ENCODE results near the gene TCTN1. TPM values are rescaled to one million over a fixed set of nuclear protein-coding genes. Genes with fewer than 3 reads are reported as not detected.
A peak's percentile ranks its signal among the peaks of the same experiment; 100 is the strongest.

The TCTN1 gene
- total and polyA plus RNA-seq, 2 of the 13 experiments (the other 11 are each of a cell fraction or from before 2014, with no cell fraction given), result 13.6 to 16.0 TPM

- TF ChIP-seq EP300 (IDR thresholded peaks at IDR 0.05; ENCODE audit: low read depth in 2 of 2, low read length in 2 of 2) (no peak; a peak in 2 of 4 replicates), EP300 (CRISPR knock-in tag; IDR thresholded peaks at IDR 0.05; ENCODE audit: borderline replicate concordance) (0 out of 2 replicates have a peak, but pooled peaks have one; percentile 23), ZNF598 (CRISPR knock-in tag; IDR thresholded peaks at IDR 0.05; ENCODE audit: borderline replicate concordance) (no peak), IRF2 (CRISPR knock-in tag; IDR thresholded peaks at IDR 0.05) (no peak), ZNF34 (CRISPR knock-in tag; IDR thresholded peaks at IDR 0.05; ENCODE audit: borderline replicate concordance) (no peak), ARID2 (CRISPR knock-in tag; IDR thresholded peaks at IDR 0.05; ENCODE audit: borderline replicate concordance) (0 out of 2 replicates have a peak, but pooled peaks have one; percentile 63), POLR2AphosphoS2 (IDR thresholded peaks at IDR 0.05; ENCODE audit: low read depth, low read length) (no peak), SAP130 (CRISPR knock-in tag; IDR thresholded peaks at IDR 0.05; ENCODE audit: low read depth) (peak; percentile 42), ARID3A (IDR thresholded peaks at IDR 0.05; ENCODE audit: low read depth, low read length) (no peak), ZMAT5 (CRISPR knock-in tag; IDR thresholded peaks at IDR 0.05; ENCODE audit: borderline replicate concordance, low read depth) (no peak), XBP1 (CRISPR knock-in tag; IDR thresholded peaks at IDR 0.05) (no peak), PRPF4 (IDR thresholded peaks at IDR 0.05; ENCODE audit: low read depth, low read length, poor library complexity, severe bottlenecking) (no peak), ZNF501 (CRISPR knock-in tag; IDR thresholded peaks at IDR 0.05) (peak; percentile 31; the same call in 1 of the 2 replicates), HDAC2 (CRISPR knock-in tag; IDR thresholded peaks at IDR 0.05) (peak; percentile 50; the same call in 1 of the 2 replicates), WIZ (CRISPR knock-in tag; IDR thresholded peaks at IDR 0.05) (no peak), ZNF737 (CRISPR knock-in tag; IDR thresholded peaks at IDR 0.05; ENCODE audit: borderline replicate concordance) (no peak), DPF2 (CRISPR knock-in tag; IDR thresholded peaks at IDR 0.05; ENCODE audit: borderline replicate concordance, low read depth) (no peak), FOXO4 (CRISPR knock-in tag; conservative IDR thresholded peaks at IDR 0.05) (no peak), AKAP8 (CRISPR knock-in tag; IDR thresholded peaks at IDR 0.05) (0 out of 2 replicates have a peak, but pooled peaks have one; percentile 25), ARID5B (CRISPR knock-in tag; IDR thresholded peaks at IDR 0.05) (0 out of 2 replicates have a peak, but pooled peaks have one; percentile 18), SALL2 (CRISPR knock-in tag; IDR thresholded peaks at IDR 0.05) (no peak)
Measured at GRCh38 chr12:110565894-110566871, 47.7 kb upstream of the TCTN1 start (continued).
